HL-60/S4 treated with phorbol 12-myristate 13-acetate at 8.2 ng/mL for 4 days and 3 days (cell line): ENCODE measurements around the gene GNAI2.

ENCODE experiments used
- in situ Hi-C: fragments of 300-500 bp; cut with MboI; formaldehyde crosslinking; loops from 2 replicates; pipeline ENCODE4 v1.15.0; 2022; ENCODE audit warnings: low sequenced_read_pairs

GNAI2 gene

GRCh38 chr3:50295553-50296431 is 59.8 kb downstream of the GNAI2 start:
- in situ Hi-C loops, result no loop called here

- in situ Hi-C loops, result no loop called here
Observed at GRCh38 chr3:50296721-50297383, 60.8 kb downstream of the GNAI2 start.

- in situ Hi-C loops, result no loop called here
Observed at GRCh38 chr3:50297384-50297775, 61.4 kb downstream of the GNAI2 start.

GRCh38 chr3:50297896-50298725 is 62.1 kb downstream of the GNAI2 start:
- in situ Hi-C loops, result no loop called here

GRCh38 chr3:50298836-50299637 is 63.0 kb downstream of the GNAI2 start, which contains the start of the genes HYAL3 and NAA80:
HYAL3 (minus strand) TSS chr3:50299405; CDS start chr3:50295602, 3,803 bp downstream.
NAA80 (minus strand) TSS chr3:50299405; CDS start chr3:50297463, 1,942 bp downstream.
- in situ Hi-C loops, result no loop called here

- in situ Hi-C loops, result no loop called here
Observed at GRCh38 chr3:50299638-50299928, 63.6 kb downstream of the GNAI2 start.

GRCh38 chr3:50299929-50300680 is 64.1 kb downstream of the GNAI2 start:
- in situ Hi-C loops, result no loop called here

GRCh38 chr3:50300681-50301254 is 64.8 kb downstream of the GNAI2 start:
- in situ Hi-C loops, result no loop called here

- in situ Hi-C loops, result no loop called here
Observed at GRCh38 chr3:50302095-50303012, 66.3 kb downstream of the GNAI2 start.

- in situ Hi-C loops, result no loop called here
Observed at GRCh38 chr3:50303013-50303815, 67.2 kb downstream of the GNAI2 start, which contains the start of gene HYAL1. HYAL1 (minus strand) TSS chr3:50303574; CDS start chr3:50302956, 618 bp downstream.

- in situ Hi-C loops, result no loop called here
Observed at GRCh38 chr3:50304601-50305000, 68.6 kb downstream of the GNAI2 start.
